A549 (cell line): Measurements from ENCODE around the gene UTS2R. TPM values are rescaled to one million over a fixed set of nuclear protein-coding genes. Genes with fewer than 3 reads are reported as not detected.

ENCODE experiments used
- ATAC-seq, 2 experiments: fragments of 200-7000 bp in 1 of 2; fragments of >200 bp in 1 of 2; cut with Nextera tagmentation in 1 of 2; cut with Tn5 transposase in 1 of 2; 3 replicates each; pipeline versions ENCODE4 v1.8.0 to v1.9.1; 2018 to 2020; ENCODE audit warnings: mild to moderate bottlenecking in 1 of 2, moderate library complexity in 1 of 2
- CTCF ChIA-PET: fragments of 300-600 bp; sonication (Branson Sonifier 250); formaldehyde crosslinking; extraction: SDS; loops from one replicate; lab custom pipeline; 2021; ENCODE audit warnings: antibody characterized with exemption, inconsistent platforms; lab: Yijun Ruan, JAX
- POLR2A ChIA-PET: fragments of 350-600 bp; formaldehyde crosslinking; extraction: SDS; loops from one replicate; lab custom pipeline; 2021; ENCODE audit warnings: antibody characterized with exemption, inconsistent platforms; lab: Yijun Ruan, JAX
- DNase-seq, 2 experiments: peaks; one replicate each; pipeline versions ENCODE4 v3.0.0 to v3.0.0-alpha.2; 2011 to 2016; ENCODE audit warnings: low read depth in 1 of 2, low spot score in 1 of 2
- FAIRE-seq: peaks from 2 replicates; lab custom pipeline; 2011; peaks lifted over from hg19 to GRCh38; lab: Jason Lieb, UNC
- H3K27ac ChIP-seq, 2 experiments: fragments of >200 bp; sonication (Bioruptor Twin); formaldehyde crosslinking; 3 replicates each; pipeline ENCODE4 v1.5.1; 2016 to 2017
- H3K4me1 ChIP-seq: fragments of >200 bp; sonication (Bioruptor Twin); formaldehyde crosslinking; 3 replicates; pipeline ENCODE4 v1.6.1; 2016
- H3K4me2 ChIP-seq: fragments of >200 bp; sonication (Bioruptor Twin); formaldehyde crosslinking; 3 replicates; pipeline ENCODE4 v1.6.1; 2016
- H3K4me3 ChIP-seq: fragments of >200 bp; sonication (Bioruptor Twin); formaldehyde crosslinking; 3 replicates; pipeline ENCODE4 v1.5.1; 2016
- H3K9me3 ChIP-seq: fragments of >200 bp; sonication (Bioruptor Twin); formaldehyde crosslinking; 3 replicates; pipeline ENCODE4 v1.6.1; 2016
- CBX2 ChIP-seq: fragments of 200-600 bp; sonication (generic); IDR thresholded peaks from 2 replicates; pipeline ENCODE4 v1.6.1; 2016; ENCODE audit warnings: low read depth, mild to moderate bottlenecking, borderline replicate concordance
- CBX8 ChIP-seq: fragments of 200-600 bp; sonication (generic); IDR thresholded peaks from 2 replicates; pipeline ENCODE4 v1.6.1; 2016
- FOXS1 ChIP-seq: fragments of 250-450 bp; sonication (Bioruptor Pico); IDR thresholded peaks from 2 replicates; pipeline ENCODE4 v1.5.0; 2020; ENCODE audit warnings: mild to moderate bottlenecking, moderate library complexity
- HMGXB4 ChIP-seq: fragments of 250-450 bp; sonication (Bioruptor Pico); IDR thresholded peaks from 2 replicates; pipeline ENCODE4 v1.5.0; 2021; ENCODE audit warnings: mild to moderate bottlenecking, moderate library complexity, borderline replicate concordance
- KDM1A ChIP-seq: fragments of 200-600 bp; sonication (generic); IDR thresholded peaks from 2 replicates; pipeline ENCODE4 v1.6.1; 2016; ENCODE audit warnings: low read depth, mild to moderate bottlenecking
- KDM5A ChIP-seq: fragments of 200-600 bp; sonication (generic); IDR thresholded peaks from 2 replicates; pipeline ENCODE4 v1.6.1; 2016; ENCODE audit warnings: antibody characterized with exemption, mild to moderate bottlenecking
- MAFK ChIP-seq: fragments of 450-650 bp; IDR thresholded peaks from 2 replicates; pipeline ENCODE4 v1.6.1; 2014; ENCODE audit not compliant: partially characterized antibody
- MAX ChIP-seq: IDR thresholded peaks from 2 replicates; pipeline ENCODE4 v1.6.1; 2012
- MYC ChIP-seq: IDR thresholded peaks from 2 replicates; pipeline ENCODE4 v1.6.1; 2012; ENCODE audit warnings: mild to moderate bottlenecking, inconsistent platforms, low read length, improper control_type of control experiment, borderline replicate concordance
- REST ChIP-seq: fragments of 200-600 bp; sonication (generic); IDR thresholded peaks from 2 replicates; pipeline ENCODE4 v1.6.1; 2016; ENCODE audit warnings: antibody characterized with exemption, mild to moderate bottlenecking, moderate library complexity
- SMC3 ChIP-seq: fragments of >200 bp; sonication (Bioruptor Twin); formaldehyde crosslinking; IDR thresholded peaks from 3 replicates; pipeline ENCODE4 v1.6.1; 2018; ENCODE audit warnings: inconsistent platforms
- SREBF2 ChIP-seq: fragments of 450-650 bp; IDR thresholded peaks from 2 replicates; pipeline ENCODE4 v1.6.1; 2014; ENCODE audit warnings: mild to moderate bottlenecking, moderate library complexity
- whole genome bisulfite sequencing: methylation state at CpG from one replicate; pipeline ENCODE4 v1.1.6; 2017; ENCODE audit errors: missing lambda C conversion rate; 5-methylcytosine and 5-hydroxymethylcytosine counted together
- polyA plus RNA-seq, 4 experiments: library from polyadenylated mRNA; depleted of rRNA in 3 of 4; stranded (reverse); fragments of >200 nt; fragmentation: RNase III in 1 of 4; extraction: RNeasy Plus Mini Kit Qiagen cat#74134 plus additional on column Dnase treatment in 1 of 4; gene quantifications; 2 replicates in 3 of 4; 3 replicates in 1 of 4; pipeline ENCODE4 v1.2.3, GENCODE V29; 2011 to 2017
- TF ChIP-seq, protein P1 (sequence below): fragments of 150-350 bp; IDR thresholded peaks from 2 replicates; pipeline ENCODE4 v1.6.1; 2014; ENCODE audit warnings: low read depth, mild to moderate bottlenecking, low read length
- TF ChIP-seq, protein P2 (sequence below): fragments of >200 bp; sonication (Bioruptor Twin); formaldehyde crosslinking; IDR thresholded peaks from 3 replicates; pipeline ENCODE4 v1.5.1; 2016

UTS2R gene
- polyA plus RNA-seq, 2 of the 4 experiments (the other 2 are of a cell fraction): not detected

- TF ChIP-seq REST: 0 out of 2 replicates have a peak, but pooled peaks have one; percentile 27
- TF ChIP-seq MYC: peak; percentile 50; the same call in 1 of the 2 replicates
- TF ChIP-seq MAX: peak; percentile 53
- TF ChIP-seq, protein P1, sequence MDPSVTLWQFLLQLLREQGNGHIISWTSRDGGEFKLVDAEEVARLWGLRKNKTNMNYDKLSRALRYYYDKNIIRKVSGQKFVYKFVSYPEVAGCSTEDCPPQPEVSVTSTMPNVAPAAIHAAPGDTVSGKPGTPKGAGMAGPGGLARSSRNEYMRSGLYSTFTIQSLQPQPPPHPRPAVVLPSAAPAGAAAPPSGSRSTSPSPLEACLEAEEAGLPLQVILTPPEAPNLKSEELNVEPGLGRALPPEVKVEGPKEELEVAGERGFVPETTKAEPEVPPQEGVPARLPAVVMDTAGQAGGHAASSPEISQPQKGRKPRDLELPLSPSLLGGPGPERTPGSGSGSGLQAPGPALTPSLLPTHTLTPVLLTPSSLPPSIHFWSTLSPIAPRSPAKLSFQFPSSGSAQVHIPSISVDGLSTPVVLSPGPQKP: no peak
Measured at GRCh38 chr17:82351713-82352488, 19.7 kb upstream of the UTS2R start (continued).

DNA sequence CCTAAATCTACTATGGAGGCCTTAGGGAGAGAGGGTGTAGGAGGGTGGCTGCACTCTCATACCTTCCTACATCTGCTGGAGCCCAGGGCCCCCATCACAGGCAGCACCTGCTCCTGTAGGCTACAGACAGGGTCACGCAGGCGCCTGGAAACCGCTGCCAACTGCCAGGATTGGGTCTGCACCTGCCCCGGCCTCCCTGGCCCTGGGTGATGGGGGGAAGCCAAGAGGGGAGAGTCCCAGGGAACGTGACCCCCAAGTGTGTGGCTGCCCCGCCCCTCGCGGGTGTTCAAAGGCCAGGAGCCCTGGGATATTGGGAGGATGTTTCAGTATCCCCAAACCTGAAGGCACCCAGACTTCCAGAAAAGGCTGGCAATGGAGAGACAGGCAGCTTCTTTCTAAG is 18.1 kb upstream of the UTS2R start:
- Histone ChIP-seq H3K27ac (no peak overlapping the region), H3K4me2 (no peak overlapping the region), H3K4me1 (peaks cover 17% of the 10 kb centered on the region; the same call in 1 of the 3 replicates), H3K9me3 (no peaks in the 10 kb centered on the region), H3K4me3 (no peak overlapping the region)
- ChIA-PET CTCF (interaction anchor here (0.9 to 5.8 kb wide), 8 partner anchors 9 to 117 kb away, joined by 4 to 52 read pairs (median 12); partner anchors contain the start of gene SECTM1), POLR2A (no interaction called here)
- TF ChIP-seq MAFK (no peak), KDM1A (no peak), CBX8 (no peak), CBX2 (no peak), KDM5A (no peak), FOXS1 (CRISPR knock-in tag) (no peak), SMC3 (no peak), HMGXB4 (CRISPR knock-in tag) (no peak), SREBF2 (no peak)
- TF ChIP-seq, protein P1: no peak
- TF ChIP-seq, protein P2, sequence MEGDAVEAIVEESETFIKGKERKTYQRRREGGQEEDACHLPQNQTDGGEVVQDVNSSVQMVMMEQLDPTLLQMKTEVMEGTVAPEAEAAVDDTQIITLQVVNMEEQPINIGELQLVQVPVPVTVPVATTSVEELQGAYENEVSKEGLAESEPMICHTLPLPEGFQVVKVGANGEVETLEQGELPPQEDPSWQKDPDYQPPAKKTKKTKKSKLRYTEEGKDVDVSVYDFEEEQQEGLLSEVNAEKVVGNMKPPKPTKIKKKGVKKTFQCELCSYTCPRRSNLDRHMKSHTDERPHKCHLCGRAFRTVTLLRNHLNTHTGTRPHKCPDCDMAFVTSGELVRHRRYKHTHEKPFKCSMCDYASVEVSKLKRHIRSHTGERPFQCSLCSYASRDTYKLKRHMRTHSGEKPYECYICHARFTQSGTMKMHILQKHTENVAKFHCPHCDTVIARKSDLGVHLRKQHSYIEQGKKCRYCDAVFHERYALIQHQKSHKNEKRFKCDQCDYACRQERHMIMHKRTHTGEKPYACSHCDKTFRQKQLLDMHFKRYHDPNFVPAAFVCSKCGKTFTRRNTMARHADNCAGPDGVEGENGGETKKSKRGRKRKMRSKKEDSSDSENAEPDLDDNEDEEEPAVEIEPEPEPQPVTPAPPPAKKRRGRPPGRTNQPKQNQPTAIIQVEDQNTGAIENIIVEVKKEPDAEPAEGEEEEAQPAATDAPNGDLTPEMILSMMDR: no peak
- no peak for DNase-seq
- FAIRE-seq: no peak
- no peak for ATAC-seq
- WGBS: 60% methylated on average over 5 of the region's 8 CpGs
